Measurements from ENCODE around the gene SPECC1. TPM values are rescaled to one million over a fixed set of nuclear protein-coding genes. Genes with fewer than 3 reads are reported as not detected.

The SPECC1 gene
- total RNA-seq, 1 experiment from 2014 or later = 43.5 TPM

- TF ChIP-seq SRF (IDR thresholded peaks at IDR 0.05; ENCODE audit: low read depth) (no peak), SIN3A (IDR thresholded peaks at IDR 0.05; ENCODE audit: low read depth) (no peak), JUND (IDR thresholded peaks at IDR 0.05) (no peak), ATF3 (IDR thresholded peaks at IDR 0.05) (no peak), FOSL1 (IDR thresholded peaks at IDR 0.05; ENCODE audit: low read depth) (no peak), EZH2phosphoT487 (IDR thresholded peaks at IDR 0.05; ENCODE audit: borderline replicate concordance) (no peak), YY1 (IDR thresholded peaks at IDR 0.05; ENCODE audit: extremely low read depth, insufficient replicate concordance, low read depth, low read length) (no peak), POLR2A (IDR thresholded peaks at IDR 0.05; ENCODE audit: borderline replicate concordance, extremely low read depth, insufficient read depth, insufficient read length) (no peak), EZH2 (IDR thresholded peaks at IDR 0.05) (no peak), ZNF274 (IDR thresholded peaks at IDR 0.05; ENCODE audit: low read depth, low read length) (no peak), EGR1 (IDR thresholded peaks at IDR 0.05; ENCODE audit: low read depth) (no peak), SP1 (IDR thresholded peaks at IDR 0.05; ENCODE audit: low read depth) (no peak), REST (IDR thresholded peaks at IDR 0.05; ENCODE audit: low read depth) (no peak), CTCF (IDR thresholded peaks at IDR 0.05 in 2 of 3, conservative IDR thresholded peaks at IDR 0.05 in 1 of 3; ENCODE audit: borderline replicate concordance in 1 of 3, insufficient read depth in 1 of 3, low read depth in 2 of 3, low read length in 2 of 3) (no peak), ZBTB33 (IDR thresholded peaks at IDR 0.05; ENCODE audit: extremely low read depth, insufficient replicate concordance, low read length) (no peak), ELF1 (IDR thresholded peaks at IDR 0.05; ENCODE audit: borderline replicate concordance, low read depth) (no peak), MAX (IDR thresholded peaks at IDR 0.05) (no peak)
- Histone ChIP-seq H3K79me2 (ENCODE audit: insufficient read depth, low read length) (peaks cover 37% of the 10 kb centered on the region), H4K20me1 (ENCODE audit: insufficient read depth) (no peaks in the 10 kb centered on the region), H3K4me1 (ENCODE audit: control insufficient read depth in 1 of 2, insufficient read depth in 2 of 2, low read length in 2 of 2) (peaks cover 7 to 18% of the 10 kb centered on the region in 2 experiments), H3K9ac (ENCODE audit: low read length) (no peak overlapping the region), H3K36me3 (ENCODE audit: control insufficient read depth in 1 of 2, insufficient read depth in 2 of 2, low read length in 2 of 2) (no peaks in the 10 kb centered on the region), H3K27ac (ENCODE audit: low read depth, low read length) (no peak overlapping the region), H3K9me3 (ENCODE audit: control insufficient read depth in 1 of 2, insufficient read depth in 1 of 2, low read depth in 1 of 2, low read length in 2 of 2) (no peaks in the 10 kb centered on the region), H3K4me2 (ENCODE audit: low read length) (no peak overlapping the region), H3K27me3 (ENCODE audit: insufficient read depth, low read length) (no peaks in the 10 kb centered on the region), H2AFZ (ENCODE audit: low read depth, low read length, poor library complexity, severe bottlenecking) (no peak overlapping the region), H3K9me2 (ENCODE audit: insufficient read depth) (no peaks in the 10 kb centered on the region), H3K4me3 (replicated peaks in 1 of 2; ENCODE audit: low read depth in 1 of 2, low read length in 2 of 2) (no peak overlapping the region)
- RAD21 ChIA-PET (ENCODE audit: low non-redundant PET in 1 of 2, low total read pairs in 2 of 2, uncharacterized antibody in 2 of 2, unreplicated experiment in 2 of 2) = no interaction called here
- DNase-seq (ENCODE audit: low read depth, low spot score) (no peak), ATAC-seq (no peak)
- POLR2A ChIA-PET = no interaction called here
- intact Hi-C loops (cut with micrococcal nuclease) = no loop called here
- CTCF ChIA-PET = no interaction called here
- BruUV-seq (replicated peaks) = no TSS peak
These were observed 30.4 kb upstream of the SPECC1 start for GRCh38 chr17:19978805-19979211.

Data from HCT116 (cell line).